ENCODE results near the gene PRKCA. TPM values are rescaled to one million over a fixed set of nuclear protein-coding genes. Genes with fewer than 3 reads are reported as not detected.
A peak's percentile ranks its signal among the peaks of the same experiment; 100 is the strongest.

PRKCA gene
- total RNA-seq, 1 experiment from 2014 or later: 21.8 TPM

DNA sequence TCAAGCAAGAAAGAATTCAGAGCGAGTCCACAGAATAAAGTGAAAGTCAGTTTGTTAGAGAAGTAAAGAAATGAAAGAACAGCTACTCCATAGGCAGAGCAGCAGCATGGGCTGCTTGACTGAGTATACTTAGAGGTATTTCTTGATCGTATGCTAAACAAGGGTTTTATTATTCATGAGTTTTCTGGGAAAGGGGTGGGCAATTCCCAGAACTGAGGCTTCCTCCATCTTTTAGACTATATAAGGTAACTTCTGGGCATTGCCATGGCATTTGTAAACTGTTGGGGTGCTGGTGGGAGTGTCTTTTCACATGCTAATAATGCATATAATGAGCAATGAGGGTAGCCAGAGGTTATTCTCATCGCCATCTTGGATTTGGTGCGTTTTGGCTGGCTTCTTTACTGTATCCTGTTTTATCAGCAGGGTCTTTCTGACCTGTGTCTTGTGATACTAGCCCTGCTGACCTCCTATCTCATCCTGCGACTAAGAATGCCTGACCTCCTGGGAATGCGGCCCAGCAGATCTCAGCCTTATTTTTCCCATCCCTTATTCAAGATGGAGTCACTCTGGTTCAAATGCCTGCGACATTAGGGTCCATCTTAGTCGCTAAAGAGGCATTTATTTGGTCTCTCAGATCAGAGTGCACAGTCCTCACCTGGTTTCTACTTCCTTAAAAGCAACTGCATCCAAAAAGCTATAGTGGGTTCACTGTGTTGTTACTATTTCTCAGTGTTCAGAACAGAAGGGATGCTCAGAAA is 432.0 kb downstream of the PRKCA start:
- no peak for DNase-seq (ENCODE audit: low read depth)

- no peak for DNase-seq (ENCODE audit: low read depth)
Measured at GRCh38 chr17:66737524-66737923, 435.1 kb downstream of the PRKCA start.

GRCh38 chr17:66738301-66738700 is 435.9 kb downstream of the PRKCA start:
- no peak for DNase-seq (ENCODE audit: low read depth)

GRCh38 chr17:66739553-66739952 is 437.1 kb downstream of the PRKCA start:
- DNase-seq (ENCODE audit: low read depth): no peak

GRCh38 chr17:66740226-66740625 is 437.8 kb downstream of the PRKCA start:
- DNase-seq (ENCODE audit: low read depth): no peak

- DNase-seq (ENCODE audit: low read depth): no peak
Measured at GRCh38 chr17:66743511-66743910, 441.1 kb downstream of the PRKCA start.

GRCh38 chr17:66746736-66747135 is 444.3 kb downstream of the PRKCA start:
- DNase-seq (ENCODE audit: low read depth): no peak

- peak; percentile 87 for DNase-seq (ENCODE audit: low read depth)
Measured at GRCh38 chr17:66747578-66748275, 445.3 kb downstream of the PRKCA start.

- no peak for DNase-seq (ENCODE audit: low read depth)
Measured at GRCh38 chr17:66748578-66748977, 446.2 kb downstream of the PRKCA start.

GRCh38 chr17:66749217-66749832 is 446.9 kb downstream of the PRKCA start:
- DNase-seq (ENCODE audit: low read depth): no peak

DNA sequence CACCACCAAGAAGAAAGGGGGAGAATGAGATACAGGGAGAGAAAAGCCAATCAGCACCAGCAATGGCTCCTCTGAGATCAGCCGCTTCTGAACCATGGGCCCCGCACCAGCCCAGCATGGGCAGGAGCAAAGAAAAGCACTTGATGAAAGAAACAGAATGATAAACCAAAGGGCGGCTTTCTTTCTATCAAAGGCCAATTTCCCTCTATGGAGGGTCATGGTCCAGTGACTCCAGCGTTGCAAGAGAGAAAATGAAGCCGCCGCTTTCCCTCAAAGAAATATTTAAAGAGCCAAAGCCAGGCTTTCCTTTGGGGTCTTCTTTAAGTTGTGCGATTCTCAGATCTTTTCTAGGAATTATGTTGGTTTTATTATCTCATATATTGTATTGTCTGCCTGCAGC is 447.7 kb downstream of the PRKCA start:
- no peak for DNase-seq (ENCODE audit: low read depth)

- no peak for DNase-seq (ENCODE audit: low read depth)
Measured at GRCh38 chr17:66750781-66751543, 448.5 kb downstream of the PRKCA start.

DNA sequence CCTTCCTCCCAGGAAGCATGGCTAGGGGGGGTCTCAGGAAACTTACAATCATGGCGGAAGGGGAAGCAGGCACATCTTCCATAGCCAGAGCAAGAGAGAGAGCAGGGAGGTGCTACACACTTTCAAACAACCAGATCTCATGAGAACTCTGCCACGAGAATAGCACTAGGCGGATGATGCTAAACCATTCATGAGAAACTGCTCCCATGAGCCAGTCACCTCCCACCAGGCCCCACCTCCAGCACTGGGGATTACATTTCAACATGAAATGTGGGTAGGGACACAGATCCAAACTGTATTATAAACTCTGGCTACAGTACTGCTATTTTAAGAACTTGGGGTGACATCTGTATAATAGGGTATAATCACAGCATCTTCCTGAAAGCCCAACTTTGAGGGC is 449.4 kb downstream of the PRKCA start:
- DNase-seq (ENCODE audit: low read depth): no peak

DNA sequence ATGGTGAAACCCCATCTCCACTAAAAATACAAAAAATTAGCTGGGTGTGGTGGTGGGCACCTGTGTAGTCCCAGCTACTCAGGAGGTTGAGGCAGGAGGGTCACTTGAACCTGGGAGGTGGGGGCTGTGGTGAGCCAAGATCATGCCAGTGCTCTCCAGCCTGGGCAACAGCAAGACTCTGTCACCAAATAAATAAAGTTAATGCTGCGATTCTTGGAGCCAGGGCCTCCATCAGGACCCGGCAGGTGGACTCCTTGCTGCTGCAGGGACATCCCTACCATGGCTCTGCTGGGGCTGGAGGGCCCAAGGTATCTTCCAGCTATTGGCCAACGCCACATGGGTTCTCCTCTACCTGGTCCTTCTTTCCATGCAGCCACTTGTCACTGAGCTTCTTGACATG is 450.0 kb downstream of the PRKCA start:
- DNase-seq (ENCODE audit: low read depth): no peak

DNA sequence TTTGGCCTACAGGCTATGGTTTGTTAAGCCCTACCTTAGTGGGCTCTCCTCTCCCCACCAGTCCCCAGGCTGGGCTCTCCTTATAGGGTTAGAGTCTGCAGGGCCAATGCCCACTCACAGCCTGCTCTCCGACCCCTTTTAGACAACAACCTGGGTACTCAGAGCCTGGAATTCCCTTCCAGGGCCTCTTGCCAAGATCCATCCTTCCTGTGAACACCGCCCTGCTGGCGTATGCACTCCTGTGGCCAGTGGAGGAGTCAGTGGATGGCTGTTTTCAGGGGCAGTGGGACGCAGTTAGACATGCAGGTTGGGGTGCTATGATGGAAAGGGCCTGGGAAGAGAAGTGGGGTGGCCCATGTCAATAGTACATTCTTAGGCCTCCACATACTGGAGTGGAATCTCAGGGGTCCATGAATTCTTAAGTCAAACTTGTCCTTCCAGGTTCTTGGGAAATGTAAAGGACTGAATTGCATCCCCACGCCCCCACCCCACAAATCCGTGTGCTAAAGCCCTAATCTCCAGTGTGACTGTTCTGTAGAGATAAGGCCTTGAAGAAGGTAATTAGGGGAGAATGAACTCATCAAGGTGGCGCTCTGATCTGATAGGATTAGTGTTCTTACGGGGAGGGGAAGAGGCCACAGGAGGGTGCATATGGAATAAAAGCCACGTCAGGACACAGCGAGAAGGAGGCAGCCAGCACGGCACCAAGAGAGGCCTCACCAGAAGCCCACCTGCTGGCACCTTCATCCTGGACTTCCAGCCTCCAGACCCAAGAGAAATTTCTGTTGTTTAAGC is 450.9 kb downstream of the PRKCA start:
- no peak for DNase-seq (ENCODE audit: low read depth)

- peak; percentile 17 for DNase-seq (ENCODE audit: low read depth)
Measured at GRCh38 chr17:66755101-66755943, 452.9 kb downstream of the PRKCA start.

- DNase-seq (ENCODE audit: low read depth): no peak
Measured at GRCh38 chr17:66755944-66756290, 453.5 kb downstream of the PRKCA start.

DNA sequence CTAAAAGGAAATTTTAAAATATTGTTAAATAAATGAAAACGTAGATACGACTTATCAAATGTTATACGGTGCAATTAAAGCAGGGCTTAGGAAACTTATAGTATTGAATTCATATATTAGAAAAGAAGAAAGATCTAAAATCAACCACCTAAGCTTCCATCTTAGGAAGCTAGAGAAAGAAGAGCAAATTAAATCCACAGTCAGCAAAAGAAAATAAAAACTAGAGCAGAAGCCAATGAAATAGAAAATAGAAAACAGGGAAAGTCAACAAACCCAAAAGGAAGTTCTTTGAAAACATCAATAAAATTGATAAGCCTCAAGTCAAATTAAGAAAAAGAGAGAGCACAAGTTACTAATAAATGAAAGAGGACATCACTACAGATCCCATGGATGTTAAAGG is 457.9 kb downstream of the PRKCA start:
- DNase-seq (ENCODE audit: low read depth): no peak

DNA sequence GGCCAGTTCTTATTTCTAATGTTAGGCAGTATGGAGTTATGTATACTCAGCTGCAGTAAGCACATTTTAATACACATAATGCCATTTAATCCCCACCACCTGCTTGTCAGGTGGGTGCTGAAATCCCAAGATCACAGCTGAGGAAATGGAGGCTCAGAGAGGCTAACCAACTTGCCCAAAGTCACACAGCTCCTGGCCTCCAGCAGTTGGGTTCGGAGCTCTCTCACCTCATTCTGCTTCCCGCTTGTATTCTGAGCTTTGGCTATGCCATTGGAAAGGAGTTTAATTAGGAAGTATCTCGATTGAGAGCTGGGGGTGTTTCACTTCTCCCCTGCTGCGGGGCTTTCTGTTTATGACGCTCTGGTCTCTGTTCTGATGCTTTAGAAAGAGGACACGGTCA is 459.9 kb downstream of the PRKCA start:
- no peak for DNase-seq (ENCODE audit: low read depth)

DNA sequence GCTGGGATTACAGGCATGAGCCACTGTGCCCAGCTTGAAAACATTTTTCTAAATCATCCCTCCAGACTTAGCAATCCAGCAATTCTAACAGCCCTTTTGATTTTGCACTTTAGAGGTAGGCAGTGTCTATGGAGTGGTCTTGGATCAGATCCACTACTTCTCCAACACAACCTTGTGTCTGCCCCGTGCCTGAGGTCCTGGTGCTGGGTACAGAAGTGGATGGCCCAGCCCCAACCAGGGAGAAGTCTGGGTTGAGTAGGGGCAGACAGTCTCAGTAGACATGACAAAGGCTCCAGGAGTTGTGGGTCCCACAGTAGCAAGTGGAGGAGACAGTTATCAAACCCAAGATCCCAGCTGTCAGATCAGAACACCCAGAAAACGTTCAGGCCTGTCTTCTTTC is 460.6 kb downstream of the PRKCA start:
- DNase-seq (ENCODE audit: low read depth): no peak

DNA sequence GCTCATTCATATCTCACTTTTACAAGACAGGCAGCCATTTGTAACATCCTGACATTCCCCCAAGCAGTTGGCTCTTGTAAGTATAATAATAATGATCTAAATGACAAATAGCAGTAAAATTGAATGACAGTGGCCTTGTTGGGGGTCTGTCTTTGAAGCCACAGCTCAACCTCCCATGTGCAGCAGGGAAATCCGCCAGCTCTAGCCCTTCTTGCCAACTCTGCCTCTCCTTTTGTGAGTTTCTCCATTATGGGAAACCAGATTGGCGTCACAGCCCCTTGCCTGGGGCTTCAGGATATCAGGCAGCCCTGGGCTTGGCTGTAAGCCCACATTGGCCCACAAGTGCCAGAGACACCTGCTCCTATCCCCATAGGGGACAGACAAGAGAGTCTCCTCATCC is 462.1 kb downstream of the PRKCA start:
- DNase-seq (ENCODE audit: low read depth): no peak
